Hematopoietic multipotent progenitor cell treated with erythropoietin and hydrocortisone succinate and interleukin-3 and kit ligand, for 6 days (in vitro differentiated cells): ENCODE measurements around the gene SRXN1.

ENCODE experiments used
- DNase-seq: peaks from one replicate; pipeline ENCODE4 v3.0.0-alpha.2; 2015

Gene SRXN1

GRCh38 chr20:602111-602970 lies 50.7 kb downstream of the SRXN1 start:
- DNase-seq = no peak

GRCh38 chr20:600736-601135 lies 52.3 kb downstream of the SRXN1 start:
- no peak for DNase-seq

DNA sequence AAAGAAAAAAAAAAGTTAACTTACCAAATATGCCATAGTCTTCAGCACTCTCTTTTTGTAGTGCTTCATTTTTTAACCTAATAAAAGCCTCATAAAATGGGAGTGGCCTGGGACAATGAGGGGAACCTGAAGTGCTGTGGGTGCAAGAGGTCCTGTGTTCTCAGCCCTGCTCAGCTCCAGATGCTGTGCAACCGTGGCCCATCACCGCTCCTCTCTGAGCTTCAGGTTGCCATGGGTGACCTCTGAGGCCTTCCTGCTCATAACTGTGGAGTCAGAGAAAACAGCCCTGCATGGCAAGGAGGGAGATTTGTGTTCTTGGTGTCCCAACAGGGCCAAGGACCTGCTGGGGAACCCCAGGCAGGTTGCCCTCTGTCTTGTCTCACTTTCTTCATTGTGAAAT lies 52.9 kb downstream of the SRXN1 start:
- DNase-seq = no peak

- DNase-seq = no peak
These were observed 54.7 kb downstream of the SRXN1 start for GRCh38 chr20:598133-598850.

- DNase-seq = no peak
These were observed 55.4 kb downstream of the SRXN1 start for GRCh38 chr20:597560-597959.
